Testis (tissue), 3 donors: Measurements from ENCODE around the gene TFPI2. TPM values are rescaled to one million over a fixed set of nuclear protein-coding genes. Genes with fewer than 3 reads are reported as not detected.

Source experiments
- DNase-seq: peaks from one replicate; pipeline ENCODE4 v3.0.0-alpha.2; 2019
- H3K27ac ChIP-seq, 2 donors: fragments of 200-600 bp; sonication (generic); one replicate each; pipeline ENCODE4 v1.5.1; 2019
- H3K27me3 ChIP-seq: fragments of 200-600 bp; sonication (generic); one replicate; pipeline ENCODE4 v1.5.1; 2019
- H3K36me3 ChIP-seq: fragments of 200-600 bp; sonication (generic); one replicate; pipeline ENCODE4 v1.5.1; 2017; ENCODE audit warnings: low read depth; ENCODE audit errors: missing control alignments
- H3K4me1 ChIP-seq: fragments of 200-600 bp; sonication (generic); one replicate; pipeline ENCODE4 v1.5.1; 2019
- H3K4me3 ChIP-seq, 2 donors: fragments of 200-600 bp; sonication (generic); one replicate each; pipeline ENCODE4 v1.5.1; 2017 to 2019
- H3K9me3 ChIP-seq: fragments of 200-600 bp; sonication (generic); one replicate; pipeline ENCODE4 v1.5.1; 2017
- POLR2A ChIP-seq: fragments of 450-650 bp; IDR thresholded peaks from one replicate; pipeline ENCODE4 v1.6.1; 2017; ENCODE audit warnings: antibody characterized with exemption, mild to moderate bottlenecking, moderate library complexity
- WGBS, 2 donors: methylation state at CpG; one replicate each; pipeline ENCODE4 v1.1.5; 2018; 5-methylcytosine and 5-hydroxymethylcytosine counted together
- intact Hi-C: fragments of 100-400 bp; cut with DNase I; formaldehyde crosslinking; loops from one replicate; pipeline ENCODE4 v1.15.1; 2023; ENCODE audit warnings: low total_unique reads
- polyA plus RNA-seq: library from polyadenylated mRNA; stranded (reverse); fragments of 350-450 nt; fragmentation: Illumina TruSeq; extraction: RNeasy Lipid Tissue Mini Kit (QIAGEN cat#74804); gene quantifications from one replicate; pipeline ENCODE4 v1.2.3, GENCODE V29; 2014; ENCODE audit warnings: low read depth, low replicate concordance; ENCODE audit not compliant: insufficient read depth
- small RNA-seq, 2 donors: library from RNA; depleted of rRNA; stranded (forward); fragments of <200 nt; gene quantifications; one replicate each; pipeline ENCODE3, GENCODE V24; 2016
- total RNA-seq, 2 donors: library from RNA; depleted of rRNA; stranded (reverse); fragments of >200 nt; gene quantifications; one replicate each; pipeline ENCODE4 v1.2.3, GENCODE V29; 2016
- TF ChIP-seq, protein P1 (sequence below), 3 experiments: fragments of 450-650 bp in 2 of 3; fragments of 200-600 bp in 1 of 3; sonication (generic) in 1 of 3; IDR thresholded peaks; one replicate each; pipeline ENCODE4 v1.5.1; 2016 to 2019; ENCODE audit warnings: antibody characterized with exemption in 3 of 3, mild to moderate bottlenecking in 2 of 3, moderate library complexity in 1 of 3

Gene TFPI2
- total and polyA plus RNA-seq, 3 donors from 2014 or later = 1.3 to 4.6 (median 1.8) TPM

DNA sequence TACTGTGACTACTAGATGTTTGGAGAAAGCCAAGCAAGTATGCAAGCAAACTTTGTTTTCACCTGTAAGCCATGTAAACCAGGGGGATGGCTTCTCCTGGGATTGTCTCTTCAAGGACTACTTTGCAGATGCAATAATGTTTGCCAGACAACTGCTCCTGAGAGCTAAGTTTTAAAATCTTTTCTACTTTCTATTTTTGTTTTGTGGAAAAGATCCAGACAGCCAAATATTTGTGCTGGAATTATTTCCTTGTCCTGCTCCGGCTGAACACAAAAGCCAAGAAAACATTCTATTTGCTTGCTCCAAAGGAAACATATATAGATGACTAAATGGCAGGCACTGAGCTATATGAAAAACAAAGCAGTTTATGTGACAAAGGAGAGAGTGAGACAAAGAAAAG is 51.6 kb downstream of the TFPI2 start:
- Histone ChIP-seq H3K27ac (no peak overlapping the region), H3K36me3 (no peaks in the 10 kb centered on the region), H3K4me3 (no peak overlapping the region), H3K4me1 (no peaks in the 10 kb centered on the region), H3K9me3 (no peaks in the 10 kb centered on the region), H3K27me3 (no peaks in the 10 kb centered on the region)
- intact Hi-C loops = no loop called here
- WGBS, 2 donors = 52% methylated on average over 1 of the region's 1 CpG
- DNase-seq = no peak
- TF ChIP-seq, protein P1, sequence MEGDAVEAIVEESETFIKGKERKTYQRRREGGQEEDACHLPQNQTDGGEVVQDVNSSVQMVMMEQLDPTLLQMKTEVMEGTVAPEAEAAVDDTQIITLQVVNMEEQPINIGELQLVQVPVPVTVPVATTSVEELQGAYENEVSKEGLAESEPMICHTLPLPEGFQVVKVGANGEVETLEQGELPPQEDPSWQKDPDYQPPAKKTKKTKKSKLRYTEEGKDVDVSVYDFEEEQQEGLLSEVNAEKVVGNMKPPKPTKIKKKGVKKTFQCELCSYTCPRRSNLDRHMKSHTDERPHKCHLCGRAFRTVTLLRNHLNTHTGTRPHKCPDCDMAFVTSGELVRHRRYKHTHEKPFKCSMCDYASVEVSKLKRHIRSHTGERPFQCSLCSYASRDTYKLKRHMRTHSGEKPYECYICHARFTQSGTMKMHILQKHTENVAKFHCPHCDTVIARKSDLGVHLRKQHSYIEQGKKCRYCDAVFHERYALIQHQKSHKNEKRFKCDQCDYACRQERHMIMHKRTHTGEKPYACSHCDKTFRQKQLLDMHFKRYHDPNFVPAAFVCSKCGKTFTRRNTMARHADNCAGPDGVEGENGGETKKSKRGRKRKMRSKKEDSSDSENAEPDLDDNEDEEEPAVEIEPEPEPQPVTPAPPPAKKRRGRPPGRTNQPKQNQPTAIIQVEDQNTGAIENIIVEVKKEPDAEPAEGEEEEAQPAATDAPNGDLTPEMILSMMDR (IDR thresholded peaks at IDR 0.05) = no peak

DNA sequence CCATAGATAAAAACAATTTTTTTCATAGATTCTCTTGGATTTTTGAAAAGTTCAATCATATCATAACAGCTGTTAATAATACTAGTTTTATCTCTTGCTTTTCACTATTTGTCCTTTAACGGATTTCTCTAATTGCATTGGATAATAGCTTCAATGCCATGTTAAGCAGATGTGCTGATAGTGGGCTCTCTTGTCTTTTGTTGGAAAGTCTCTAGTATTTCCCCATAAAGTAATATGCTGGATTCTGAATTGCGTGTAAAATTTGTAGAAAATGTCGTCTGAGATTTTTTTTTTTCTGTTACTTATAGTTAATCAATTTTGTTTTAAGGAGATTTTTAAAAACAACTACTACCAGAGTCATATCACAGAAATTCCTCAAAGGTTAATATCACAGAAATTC is 53.3 kb downstream of the TFPI2 start:
- no peak overlapping the region for H3K27ac ChIP-seq
- DNase-seq = no peak
- intact Hi-C loops = no loop called here
- WGBS, 2 donors = 62 to 65% methylated on average over 3 of the region's 3 CpGs
- no peaks in the 10 kb centered on the region for H3K4me1 ChIP-seq
- no peaks in the 10 kb centered on the region for H3K36me3 ChIP-seq
- H3K4me3 ChIP-seq = no peak overlapping the region
- H3K27me3 ChIP-seq = no peaks in the 10 kb centered on the region
- H3K9me3 ChIP-seq = no peaks in the 10 kb centered on the region
- TF ChIP-seq POLR2A = no peak
- TF ChIP-seq, protein P1 (IDR thresholded peaks at IDR 0.05) = no peak

- Histone ChIP-seq H3K36me3 (no peaks in the 10 kb centered on the region), H3K4me3 (no peak overlapping the region), H3K4me1 (no peaks in the 10 kb centered on the region), H3K9me3 (no peaks in the 10 kb centered on the region), H3K27me3 (no peaks in the 10 kb centered on the region), H3K27ac (no peak overlapping the region)
- WGBS, 2 donors = 41 to 49% methylated on average over 4 of the region's 4 CpGs
- no peak for DNase-seq
- TF ChIP-seq, protein P1 (IDR thresholded peaks at IDR 0.05) = no peak
- no peak for TF ChIP-seq POLR2A
- intact Hi-C loops = no loop called here
Measured at GRCh38 chr7:93836116-93836515, 54.4 kb downstream of the TFPI2 start.

DNA sequence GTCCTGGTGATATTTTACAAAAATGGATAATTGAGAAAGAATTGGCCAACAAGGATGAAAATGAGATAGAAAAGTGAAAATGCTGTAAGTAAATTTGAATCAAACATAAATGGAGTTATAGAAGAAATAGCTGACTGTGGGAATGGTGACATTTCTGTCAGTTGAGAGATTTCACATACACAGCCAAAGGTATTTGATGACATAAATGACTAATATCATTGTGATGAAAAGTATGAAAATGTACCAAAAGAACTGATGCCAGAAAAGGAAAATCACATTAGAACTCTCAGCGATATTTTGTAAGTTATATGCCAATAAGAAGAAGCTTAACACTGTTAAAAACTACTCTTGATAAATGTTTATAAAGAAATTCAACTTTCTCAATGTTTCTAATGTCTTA is 54.9 kb downstream of the TFPI2 start:
- Histone ChIP-seq H3K4me1 (no peaks in the 10 kb centered on the region), H3K27me3 (no peaks in the 10 kb centered on the region), H3K9me3 (no peaks in the 10 kb centered on the region), H3K27ac (no peak overlapping the region), H3K36me3 (no peaks in the 10 kb centered on the region), H3K4me3 (no peak overlapping the region)
- no peak for TF ChIP-seq POLR2A
- TF ChIP-seq, protein P1 (IDR thresholded peaks at IDR 0.05) = no peak
- DNase-seq = no peak
- intact Hi-C loops = no loop called here
- WGBS, 2 donors = 65 to 74% methylated on average over 1 of the region's 1 CpG

Small RNA genes within 50 kb of the gene (small RNA-seq; reads per million reads assigned to genes)
- 0 reads per million in 2 donors for gene AC002076.2

Other genes with a start within 250 kb of the TFPI2 start
- gene GNGT1, start 15.8 kb upstream of the TFPI2 start, total RNA-seq = not detected
- gene GNGT1, start 15.8 kb upstream of the TFPI2 start, polyA plus RNA-seq = not detected
- 1 to 10 TPM; 3.9 to 4.0 TPM for gene GNG11, start 31.0 kb upstream of the TFPI2 start, total RNA-seq
- gene GNG11, start 31.0 kb upstream of the TFPI2 start, polyA plus RNA-seq = 11.7 TPM
- gene BET1, start 113.6 kb upstream of the TFPI2 start, total RNA-seq = 10 to 100 TPM; 19.4 to 28.3 TPM
- 23.6 TPM for gene BET1, start 113.6 kb upstream of the TFPI2 start, polyA plus RNA-seq